GM18498 (cell line): ENCODE data around the gene CSNK2B.

Experiments
- ATAC-seq: cut with Tn5 transposase; IDR thresholded peaks from one replicate; pipeline ENCODE4 v1.9.1; 2021; ENCODE audit warnings: mild to moderate bottlenecking, moderate library complexity; ENCODE audit not compliant: unreplicated experiment

Gene CSNK2B

DNA sequence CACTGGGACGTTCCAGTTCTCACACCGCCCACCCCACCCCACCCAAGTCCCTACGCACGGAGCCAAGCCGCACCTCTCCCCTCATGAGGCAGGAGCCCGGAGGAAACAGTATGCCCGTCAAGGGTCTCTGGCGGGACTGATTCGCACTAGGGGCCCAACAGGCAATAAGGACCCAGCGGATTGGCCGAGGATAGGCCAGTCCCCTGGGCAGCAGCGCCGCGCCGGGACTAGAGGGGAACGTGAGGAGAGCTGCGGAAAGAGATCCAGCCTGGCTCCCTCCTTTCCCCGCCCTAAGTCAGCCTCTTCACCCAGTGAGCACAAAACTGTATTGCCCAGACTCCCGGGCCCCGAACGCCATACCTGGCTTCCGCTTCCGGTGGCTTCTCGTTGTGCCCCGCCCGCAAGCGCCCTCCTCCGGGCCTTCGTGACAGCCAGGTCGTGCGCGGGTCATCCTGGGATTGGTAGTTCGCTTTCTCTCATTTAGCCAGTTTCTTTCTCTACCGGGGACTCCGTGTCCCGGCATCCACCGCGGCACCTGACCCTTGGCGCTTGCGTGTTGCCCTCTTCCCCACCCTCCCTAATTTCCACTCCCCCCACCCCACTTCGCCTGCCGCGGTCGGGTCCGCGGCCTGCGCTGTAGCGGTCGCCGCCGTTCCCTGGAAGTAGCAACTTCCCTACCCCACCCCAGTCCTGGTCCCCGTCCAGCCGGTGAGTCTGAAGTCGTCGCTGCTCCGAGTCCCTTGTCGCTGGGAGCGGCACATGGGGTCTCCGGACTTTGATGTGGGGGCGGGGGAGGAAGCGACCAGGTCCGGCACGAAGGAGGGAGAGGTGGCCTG is at the start of gene CSNK2B:
Gene CSNK2B (plus strand): TSS at position 580 of the 836 bp plus-strand sequence. CDS start 752 bp downstream, outside the sequence.
- ATAC-seq, result peak; percentile 77

DNA sequence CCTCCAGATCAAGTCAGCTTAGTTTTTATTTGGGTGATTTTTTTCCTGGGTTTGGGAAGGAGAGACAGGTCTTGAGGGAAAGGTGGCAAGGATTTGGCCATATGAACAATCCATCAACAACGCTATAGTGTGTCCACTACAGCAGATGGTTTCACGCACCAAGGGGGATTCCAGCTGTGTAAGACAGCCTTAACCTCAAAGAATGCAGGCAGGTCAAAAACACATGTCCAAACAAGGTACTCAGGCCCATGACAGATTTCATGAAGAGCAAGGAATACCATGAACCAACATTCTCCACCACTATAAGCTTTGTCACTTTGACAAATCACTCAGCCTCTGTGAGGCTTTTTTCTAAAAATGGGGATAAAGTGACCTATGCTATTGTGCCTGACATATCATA is 48.9 kb upstream of the CSNK2B start:
- ATAC-seq, result no peak

DNA sequence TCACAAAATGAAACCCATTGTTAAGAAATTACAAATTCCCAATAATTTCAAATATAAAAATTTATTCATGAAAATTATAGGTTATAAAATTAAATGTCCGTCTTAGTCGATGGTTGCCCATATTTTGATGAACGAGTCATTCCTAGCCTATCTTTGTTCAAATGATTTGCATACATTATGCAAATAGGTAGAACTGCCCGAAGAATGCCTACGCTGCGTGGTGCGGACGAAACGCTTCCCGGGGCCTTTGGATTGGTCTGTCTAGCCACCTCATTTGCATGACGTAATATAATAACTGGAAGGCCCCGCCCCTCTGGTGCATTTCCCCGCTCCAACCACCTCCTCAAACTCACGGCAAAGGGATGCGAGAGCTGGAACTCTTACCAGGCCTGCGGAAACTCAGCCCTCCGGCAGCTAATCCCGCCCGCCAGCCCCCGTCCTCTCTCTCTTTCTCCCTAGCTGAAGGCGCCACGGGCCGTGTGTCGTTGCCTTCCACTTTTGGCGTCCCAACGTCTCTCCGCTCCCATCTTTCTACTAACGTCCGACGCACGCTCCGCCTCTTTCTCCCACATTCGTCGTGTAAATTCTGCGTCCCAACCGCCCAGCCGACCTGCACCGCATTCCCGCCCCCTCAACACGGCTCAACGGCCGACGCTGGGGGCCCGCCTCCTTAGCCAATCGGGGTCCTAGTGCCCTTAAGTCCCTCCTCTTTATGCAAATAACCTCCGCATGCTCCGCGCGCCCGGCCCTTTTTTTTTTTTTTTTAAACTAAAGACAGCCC is 45.9 kb upstream of the CSNK2B start:
- peak; percentile 84 for ATAC-seq

DNA sequence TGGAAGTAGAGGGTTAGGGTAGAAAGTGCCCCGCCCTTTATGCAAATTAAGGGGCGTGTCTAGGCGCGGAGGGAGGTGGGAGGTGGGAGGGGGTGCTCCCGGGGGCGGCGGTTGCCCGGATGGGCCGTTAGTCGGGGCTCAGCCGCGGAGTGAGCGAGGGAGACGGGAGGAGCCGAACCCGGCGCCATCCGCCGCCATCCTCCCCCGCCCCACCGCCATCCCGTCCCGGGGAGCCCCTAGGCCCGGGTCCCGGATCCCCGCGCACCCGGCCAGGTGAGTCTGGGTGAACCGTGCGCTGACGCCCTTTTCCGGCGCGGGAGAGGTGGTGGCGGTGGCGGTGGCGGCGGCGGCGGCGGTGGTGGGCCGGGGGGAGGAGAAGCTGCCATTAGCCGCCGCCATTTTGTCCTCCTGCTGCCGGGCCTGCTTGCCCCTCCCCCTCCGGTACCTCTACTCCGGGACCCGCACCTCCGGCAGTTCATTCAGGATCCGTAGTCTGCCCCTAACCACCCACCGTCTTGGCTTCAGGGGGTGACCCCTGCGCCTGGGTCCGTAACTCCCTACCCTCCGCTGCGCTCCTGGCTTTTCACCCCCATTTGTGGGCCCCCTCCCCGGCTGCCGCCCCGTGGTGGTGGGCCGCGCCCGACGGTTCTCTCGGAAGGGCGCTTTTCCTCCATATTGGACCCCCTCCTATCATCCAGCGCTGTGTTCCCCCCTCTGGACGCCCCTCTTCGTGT is 45.1 kb upstream of the CSNK2B start, which contains the start of gene PRRC2A:
Gene PRRC2A (plus strand): TSS at position 130 of the 734 bp plus-strand sequence. CDS start 2,075 bp downstream, outside the sequence.
- ATAC-seq, result peak; percentile 58

DNA sequence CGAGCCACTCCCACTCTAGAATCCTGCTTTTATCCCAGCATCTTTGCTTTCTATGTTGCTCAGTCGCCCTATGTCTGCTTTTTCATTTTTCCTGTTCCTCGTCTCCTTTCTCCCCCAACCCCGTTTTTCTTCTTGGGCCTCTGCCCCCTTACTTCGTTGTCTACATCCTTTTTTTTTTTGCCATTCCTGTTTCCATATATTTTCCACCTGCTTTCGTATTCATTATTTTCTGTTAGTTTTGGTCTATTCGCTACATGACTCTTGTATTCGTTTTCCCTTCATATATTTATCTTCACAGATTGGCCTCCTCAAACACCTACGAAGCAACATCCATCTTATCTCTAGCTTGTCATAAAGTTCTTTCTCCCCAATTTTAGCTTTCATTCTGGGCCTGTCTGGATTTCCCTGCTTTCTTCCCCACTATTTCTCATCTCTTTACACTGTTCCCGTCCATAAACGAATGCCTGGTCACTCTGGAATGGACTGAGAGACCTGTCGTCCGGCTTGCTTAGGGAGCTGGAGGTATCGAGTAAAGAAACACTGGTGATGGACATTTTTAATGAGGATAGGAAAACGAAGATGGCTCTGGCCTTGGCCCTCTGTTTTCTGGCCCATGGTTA is 44.5 kb upstream of the CSNK2B start:
- no peak for ATAC-seq

DNA sequence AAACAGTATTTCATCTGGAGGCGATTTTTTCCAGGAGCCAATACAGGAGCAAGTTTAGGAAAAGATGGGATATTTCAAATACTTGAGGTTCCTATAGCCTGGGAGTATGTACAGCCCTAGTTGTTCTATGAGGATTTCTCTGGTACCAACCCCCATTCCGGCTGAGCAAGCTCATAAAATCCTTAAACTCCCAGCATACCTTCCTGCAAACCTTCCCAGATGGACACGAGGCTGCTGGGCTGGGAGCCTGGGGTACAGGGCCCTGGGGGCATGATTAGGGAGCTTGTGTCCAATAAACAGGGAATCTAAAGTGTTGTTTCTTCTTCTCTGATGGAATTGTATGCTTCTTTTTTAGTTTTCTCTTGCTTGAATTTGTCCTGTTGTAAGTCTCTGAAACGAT is 43.9 kb upstream of the CSNK2B start:
- no peak for ATAC-seq

DNA sequence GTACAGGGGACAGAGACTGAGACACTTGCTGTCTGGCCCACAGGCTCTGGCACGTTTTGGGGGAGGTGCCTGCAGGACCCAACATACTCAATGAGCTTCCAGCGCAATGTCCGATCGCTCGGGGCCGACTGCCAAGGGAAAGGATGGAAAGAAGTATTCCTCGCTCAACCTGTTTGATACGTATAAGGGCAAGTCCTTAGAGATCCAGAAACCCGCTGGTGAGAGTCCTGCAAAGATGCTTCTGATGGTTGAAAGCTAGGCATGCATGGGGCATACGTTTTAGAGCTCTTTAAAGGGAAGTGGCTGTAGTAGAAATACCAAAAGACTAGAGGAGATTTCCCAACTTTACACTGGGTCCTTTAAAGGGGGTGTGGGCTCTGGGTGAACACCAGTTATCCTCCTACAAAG is 43.2 kb upstream of the CSNK2B start:
- no peak for ATAC-seq

DNA sequence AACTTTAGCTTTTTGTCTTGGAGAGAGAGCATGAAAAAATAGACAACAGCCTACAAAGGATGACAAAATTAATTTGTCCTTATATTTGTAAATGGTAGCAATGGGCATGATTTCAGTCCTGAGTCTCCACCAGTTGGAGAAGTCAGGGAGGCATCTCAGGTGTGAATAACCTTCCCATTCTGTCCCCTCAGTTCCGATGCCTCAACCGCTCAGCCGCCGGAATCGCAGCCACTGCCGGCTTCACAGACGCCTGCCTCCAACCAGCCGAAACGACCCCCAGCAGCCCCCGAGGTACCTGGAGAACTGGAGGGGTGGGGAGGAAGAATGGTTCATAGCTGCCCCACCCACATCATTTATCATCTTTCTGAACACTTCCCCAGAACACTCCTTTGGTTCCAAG is 41.8 kb upstream of the CSNK2B start:
- ATAC-seq, result no peak

DNA sequence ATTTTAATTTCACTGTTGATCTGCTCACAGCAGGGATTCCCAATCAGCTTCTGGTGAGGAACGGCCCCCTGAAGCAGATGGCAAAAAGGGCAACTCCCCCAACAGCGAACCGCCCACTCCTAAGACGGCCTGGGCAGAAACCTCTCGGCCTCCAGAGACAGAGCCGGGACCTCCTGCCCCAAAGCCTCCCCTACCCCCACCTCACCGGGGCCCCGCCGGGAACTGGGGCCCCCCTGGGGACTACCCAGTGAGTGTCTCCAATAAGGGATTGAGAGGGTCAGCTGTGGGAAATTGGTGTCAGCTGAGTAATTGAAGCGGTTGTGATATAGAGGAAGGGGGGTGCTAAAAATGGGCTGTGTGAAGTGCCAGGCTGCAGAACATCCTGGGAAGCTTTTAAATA is 38.9 kb upstream of the CSNK2B start:
- ATAC-seq, result no peak

DNA sequence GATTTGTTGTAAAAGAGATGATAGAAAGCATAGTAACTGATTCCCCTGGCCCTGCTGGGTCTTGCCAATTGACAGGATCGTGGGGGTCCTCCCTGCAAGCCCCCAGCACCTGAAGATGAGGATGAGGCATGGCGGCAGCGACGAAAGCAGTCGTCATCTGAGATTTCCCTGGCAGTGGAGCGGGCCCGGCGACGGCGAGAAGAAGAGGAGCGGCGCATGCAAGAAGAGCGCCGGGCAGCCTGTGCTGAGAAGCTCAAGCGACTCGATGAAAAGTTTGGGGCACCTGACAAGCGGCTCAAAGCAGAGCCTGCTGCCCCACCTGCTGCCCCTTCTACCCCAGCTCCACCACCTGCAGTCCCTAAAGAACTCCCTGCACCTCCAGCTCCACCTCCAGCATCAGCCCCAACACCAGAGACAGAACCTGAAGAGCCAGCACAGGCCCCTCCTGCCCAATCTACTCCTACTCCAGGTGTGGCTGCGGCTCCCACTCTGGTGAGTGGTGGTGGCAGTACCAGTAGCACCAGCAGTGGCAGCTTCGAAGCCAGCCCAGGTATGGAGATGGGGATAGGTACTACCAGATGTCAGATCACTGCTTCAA is 38.1 kb upstream of the CSNK2B start:
- no peak for ATAC-seq

DNA sequence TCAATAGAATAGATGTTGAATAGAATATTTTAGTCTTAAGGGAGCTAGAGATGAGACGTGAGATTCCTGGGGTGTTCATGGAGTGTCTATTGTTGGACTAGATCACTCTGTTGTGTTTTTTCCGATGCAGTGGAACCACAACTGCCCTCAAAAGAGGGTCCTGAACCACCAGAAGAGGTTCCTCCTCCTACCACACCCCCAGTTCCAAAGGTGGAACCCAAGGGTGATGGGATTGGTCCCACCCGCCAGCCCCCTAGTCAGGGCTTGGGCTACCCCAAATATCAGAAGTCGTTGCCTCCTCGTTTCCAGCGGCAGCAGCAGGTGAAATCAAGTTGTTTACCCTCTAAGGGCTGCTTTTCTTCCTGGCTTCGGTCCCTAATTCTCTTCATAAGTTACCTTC is 36.9 kb upstream of the CSNK2B start:
- no peak for ATAC-seq

DNA sequence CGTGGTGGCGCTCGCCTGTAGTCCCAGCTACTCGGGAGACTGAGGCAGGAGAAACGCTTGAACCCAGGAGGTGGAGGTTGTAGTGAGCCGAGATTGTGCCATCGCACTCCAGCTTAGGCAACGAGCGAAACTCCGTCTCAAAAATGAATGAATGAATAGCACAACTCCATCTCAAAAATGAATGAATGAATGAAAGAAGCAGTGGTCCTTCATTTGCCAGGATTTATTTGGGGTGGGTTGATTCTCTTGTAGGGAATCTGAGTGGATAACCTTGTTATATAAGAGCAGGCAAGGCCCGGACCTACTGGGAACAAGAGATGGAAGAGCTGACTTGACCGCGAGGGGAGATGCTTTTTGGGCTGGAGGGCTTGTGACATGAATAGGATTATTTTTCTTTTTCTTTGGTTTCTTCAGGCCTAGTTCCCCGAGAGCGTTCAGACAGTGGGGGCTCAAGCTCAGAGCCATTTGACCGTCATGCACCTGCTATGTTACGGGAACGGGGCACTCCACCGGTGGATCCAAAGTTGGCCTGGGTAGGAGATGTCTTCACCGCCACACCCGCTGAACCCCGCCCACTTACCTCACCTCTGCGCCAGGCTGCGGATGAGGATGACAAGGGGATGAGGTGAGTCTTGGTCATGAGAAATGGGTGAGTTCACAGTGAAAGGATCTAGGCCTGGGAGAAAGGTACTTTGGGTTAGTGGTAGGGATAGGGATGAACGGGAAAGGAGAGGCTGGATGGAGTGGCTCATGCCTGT is 35.5 kb upstream of the CSNK2B start:
- ATAC-seq, result no peak

DNA sequence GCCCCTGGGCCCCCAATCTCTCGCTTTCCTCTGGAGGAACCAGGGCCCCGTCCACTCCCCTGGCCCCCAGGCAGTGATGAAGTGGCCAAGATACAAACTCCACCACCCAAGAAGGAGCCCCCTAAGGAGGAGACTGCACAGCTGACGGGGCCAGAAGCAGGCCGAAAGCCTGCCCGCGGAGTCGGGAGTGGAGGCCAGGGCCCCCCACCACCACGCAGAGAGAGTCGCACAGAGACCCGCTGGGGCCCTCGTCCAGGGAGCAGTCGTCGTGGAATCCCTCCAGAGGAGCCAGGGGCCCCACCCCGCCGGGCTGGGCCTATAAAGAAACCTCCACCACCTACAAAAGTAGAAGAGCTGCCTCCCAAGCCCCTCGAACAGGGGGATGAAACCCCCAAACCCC is 34.7 kb upstream of the CSNK2B start:
- ATAC-seq, result no peak

DNA sequence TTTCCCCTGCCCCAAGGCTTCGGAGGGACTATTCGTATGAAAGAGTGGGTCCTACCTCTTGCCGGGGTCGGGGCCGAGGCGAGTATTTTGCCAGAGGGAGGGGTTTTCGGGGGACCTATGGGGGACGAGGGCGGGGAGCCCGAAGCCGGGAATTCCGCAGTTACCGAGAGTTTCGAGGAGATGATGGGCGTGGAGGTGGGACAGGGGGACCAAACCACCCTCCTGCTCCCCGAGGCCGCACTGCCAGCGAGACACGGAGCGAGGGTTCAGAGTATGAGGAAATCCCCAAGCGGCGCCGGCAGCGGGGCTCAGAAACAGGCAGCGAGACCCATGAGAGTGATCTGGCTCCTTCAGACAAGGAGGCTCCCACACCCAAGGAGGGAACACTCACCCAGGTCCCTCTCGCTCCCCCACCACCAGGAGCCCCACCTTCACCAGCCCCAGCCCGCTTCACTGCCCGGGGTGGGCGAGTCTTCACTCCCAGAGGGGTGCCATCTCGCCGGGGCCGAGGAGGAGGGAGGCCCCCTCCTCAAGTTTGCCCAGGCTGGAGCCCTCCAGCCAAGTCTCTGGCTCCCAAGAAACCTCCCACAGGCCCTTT is 34.1 kb upstream of the CSNK2B start:
- no peak for ATAC-seq

DNA sequence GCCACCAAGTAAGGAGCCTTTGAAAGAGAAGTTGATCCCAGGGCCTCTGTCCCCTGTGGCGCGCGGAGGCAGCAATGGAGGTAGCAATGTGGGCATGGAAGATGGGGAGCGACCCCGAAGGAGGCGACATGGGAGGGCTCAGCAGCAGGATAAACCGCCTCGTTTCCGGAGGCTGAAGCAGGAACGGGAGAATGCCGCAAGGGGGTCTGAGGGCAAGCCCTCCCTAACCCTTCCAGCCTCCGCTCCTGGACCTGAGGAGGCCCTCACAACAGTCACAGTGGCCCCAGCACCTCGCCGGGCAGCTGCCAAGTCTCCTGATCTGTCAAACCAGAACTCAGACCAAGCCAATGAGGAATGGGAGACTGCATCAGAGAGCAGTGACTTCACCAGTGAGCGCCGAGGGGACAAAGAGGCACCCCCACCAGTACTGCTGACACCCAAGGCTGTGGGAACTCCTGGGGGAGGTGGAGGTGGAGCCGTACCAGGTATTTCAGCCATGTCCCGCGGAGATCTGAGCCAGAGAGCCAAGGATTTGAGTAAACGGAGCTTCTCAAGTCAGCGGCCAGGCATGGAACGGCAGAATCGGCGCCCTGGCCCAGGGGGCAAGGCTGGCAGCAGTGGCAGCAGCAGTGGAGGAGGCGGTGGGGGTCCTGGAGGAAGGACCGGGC is 33.5 kb upstream of the CSNK2B start:
- ATAC-seq, result no peak

DNA sequence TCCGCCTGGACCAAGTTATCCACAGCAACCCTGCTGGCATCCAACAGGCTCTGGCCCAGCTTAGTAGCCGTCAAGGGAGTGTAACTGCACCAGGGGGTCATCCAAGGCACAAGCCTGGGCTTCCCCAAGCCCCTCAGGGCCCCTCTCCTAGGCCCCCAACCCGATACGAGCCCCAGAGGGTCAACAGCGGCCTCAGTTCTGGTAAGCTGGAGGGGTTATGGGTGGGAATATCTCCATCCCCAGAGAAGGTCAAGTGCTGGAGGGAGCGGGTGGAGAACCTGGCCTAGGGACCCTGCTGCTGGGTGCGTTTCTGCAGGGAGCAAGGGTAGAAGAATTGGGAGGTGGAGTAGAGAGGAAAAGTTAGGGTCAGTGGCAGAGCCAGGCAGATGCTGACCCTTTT is 32.4 kb upstream of the CSNK2B start:
- no peak for ATAC-seq

DNA sequence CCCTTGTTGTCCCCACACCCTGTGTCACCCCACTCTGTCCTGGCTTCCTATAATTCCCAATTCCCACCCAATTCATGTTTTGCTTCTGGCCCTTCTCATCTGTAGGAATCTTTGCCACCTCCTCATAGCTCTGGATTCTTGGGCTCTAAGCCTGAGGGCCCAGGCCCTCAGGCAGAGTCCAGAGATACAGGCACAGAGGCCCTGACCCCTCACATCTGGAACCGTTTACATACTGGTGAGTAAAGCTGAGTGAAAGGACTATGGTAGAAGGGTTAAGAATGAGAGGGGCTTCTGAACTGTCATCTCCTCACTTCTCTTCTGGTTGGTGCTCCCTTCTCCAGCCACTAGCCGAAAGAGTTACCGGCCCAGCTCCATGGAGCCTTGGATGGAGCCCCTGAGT is 31.7 kb upstream of the CSNK2B start:
- no peak for ATAC-seq

DNA sequence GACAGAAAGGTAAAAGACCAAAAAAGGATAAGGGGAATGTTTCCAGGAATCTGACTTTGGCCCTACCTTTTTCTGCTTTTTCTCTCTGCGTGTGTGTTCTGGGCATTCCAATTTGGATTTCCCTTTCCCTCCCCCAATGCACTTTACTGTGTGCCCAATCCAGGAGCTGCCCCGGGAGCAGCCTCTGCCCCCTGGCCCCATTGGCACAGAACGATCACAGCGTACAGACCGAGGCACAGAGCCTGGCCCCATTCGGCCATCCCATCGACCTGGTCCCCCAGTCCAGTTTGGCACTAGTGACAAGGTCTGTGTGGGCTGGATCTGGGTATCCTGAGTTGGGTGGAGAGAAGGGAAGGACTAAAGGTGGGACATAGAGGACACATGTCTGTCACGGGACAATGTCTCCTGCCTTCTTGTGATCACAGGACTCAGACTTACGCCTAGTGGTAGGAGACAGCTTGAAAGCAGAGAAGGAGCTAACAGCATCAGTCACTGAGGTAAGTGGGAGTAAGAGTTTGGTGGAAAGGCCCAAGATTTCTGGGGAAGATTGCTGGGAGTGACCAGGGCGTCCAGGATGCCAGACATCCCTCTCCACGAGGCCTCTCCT is 30.8 kb upstream of the CSNK2B start:
- ATAC-seq, result no peak
